Right kidney (tissue), 1 donor: Measurements from ENCODE around the gene ITSN1.

Experiments used
- DNase-seq: peaks from one replicate; pipeline ENCODE4 v3.0.0-alpha.2; 2016

The ITSN1 gene

GRCh38 chr21:33815143-33815707 is 172.9 kb downstream of the ITSN1 start:
- no peak for DNase-seq

- DNase-seq, result no peak
These were observed 173.9 kb downstream of the ITSN1 start for GRCh38 chr21:33816174-33816573.

- no peak for DNase-seq
These were observed 174.8 kb downstream of the ITSN1 start for GRCh38 chr21:33817138-33817537.

GRCh38 chr21:33817663-33818451 is 175.6 kb downstream of the ITSN1 start:
- no peak for DNase-seq

GRCh38 chr21:33820230-33820770 is 178.0 kb downstream of the ITSN1 start:
- no peak for DNase-seq

- DNase-seq, result no peak
These were observed 178.5 kb downstream of the ITSN1 start for GRCh38 chr21:33820798-33821197.

DNA sequence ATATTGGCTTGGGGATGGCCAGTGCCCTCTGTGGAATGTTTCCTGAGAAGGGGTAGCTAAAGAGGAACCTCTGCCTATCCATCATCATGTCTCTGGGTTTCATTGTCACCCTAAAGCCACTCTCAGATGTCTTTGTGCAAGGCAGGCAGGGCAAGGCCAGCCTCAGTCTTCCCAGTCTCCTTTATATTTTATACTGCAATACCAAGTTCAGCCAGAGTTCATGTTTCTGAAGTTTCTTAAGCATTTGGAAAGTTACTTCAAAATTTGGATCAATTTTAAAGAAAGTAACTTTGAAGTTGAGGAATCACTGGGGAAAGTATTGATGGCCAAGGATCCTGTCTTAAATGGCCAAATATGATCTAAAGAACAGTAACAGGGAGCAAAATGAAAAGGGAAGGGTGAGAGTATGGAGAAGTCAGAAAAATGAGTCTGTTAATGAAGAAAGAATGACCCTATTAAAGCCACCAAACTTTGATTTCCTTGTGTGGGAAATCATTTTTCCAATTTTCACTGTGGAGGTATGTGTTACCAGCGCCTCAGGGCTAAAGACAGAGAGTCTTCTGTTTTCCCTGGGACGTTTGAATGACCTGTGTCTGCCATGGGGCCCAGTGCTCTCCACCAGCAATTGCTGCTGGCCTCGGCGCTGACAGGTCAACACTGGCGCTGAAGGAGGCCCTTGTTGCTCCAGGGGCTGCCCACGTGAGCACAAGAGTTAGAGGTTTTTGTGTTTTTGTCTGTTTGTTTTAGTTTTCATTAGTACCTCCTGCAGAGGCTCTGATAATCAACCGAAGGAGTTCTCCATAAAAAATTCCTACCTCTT is 179.4 kb downstream of the ITSN1 start:
- no peak for DNase-seq

GRCh38 chr21:33824156-33824941 is 182.0 kb downstream of the ITSN1 start:
- no peak for DNase-seq

GRCh38 chr21:33825419-33825818 is 183.1 kb downstream of the ITSN1 start:
- DNase-seq, result no peak

- no peak for DNase-seq
These were observed 183.6 kb downstream of the ITSN1 start for GRCh38 chr21:33825915-33826314.

DNA sequence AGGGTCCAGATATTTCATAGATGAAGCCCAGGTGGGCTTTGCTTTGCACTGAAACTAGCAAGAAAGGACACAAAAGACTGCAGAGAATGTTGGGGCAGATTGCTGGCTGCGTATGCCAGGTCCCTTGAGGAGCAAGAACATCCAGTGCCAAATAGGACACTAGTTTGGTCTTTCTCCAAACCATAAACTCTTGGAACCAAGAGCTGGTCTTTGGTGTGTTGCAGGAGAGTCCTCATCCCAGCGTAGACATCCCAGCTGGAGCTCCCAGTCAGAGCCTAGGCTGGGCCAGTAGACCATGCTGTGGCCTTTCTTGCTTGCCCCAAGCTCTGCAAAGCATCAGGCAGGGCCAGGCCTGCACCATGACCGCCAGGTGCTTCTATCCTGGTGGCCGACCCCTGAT is 185.8 kb downstream of the ITSN1 start:
- no peak for DNase-seq

- DNase-seq, result no peak
These were observed 186.3 kb downstream of the ITSN1 start for GRCh38 chr21:33828577-33828976.

DNA sequence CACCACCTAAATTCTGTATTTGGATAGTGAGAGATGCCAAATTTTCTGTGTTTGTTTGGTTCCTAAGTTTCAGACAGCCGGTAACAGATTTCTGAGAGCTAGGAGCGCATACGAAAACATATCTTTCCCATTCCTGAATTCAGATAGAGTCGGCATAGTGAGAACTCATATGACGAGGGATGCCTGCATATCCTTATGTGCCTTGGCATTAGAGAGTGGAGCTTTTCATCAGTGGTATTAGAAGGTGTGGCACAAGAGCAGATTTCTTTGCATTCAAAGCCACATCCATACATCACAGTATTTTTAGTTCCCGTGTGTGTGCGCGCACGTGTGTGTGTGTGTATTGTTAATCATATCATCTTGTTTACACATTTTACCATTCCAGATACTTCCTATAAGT is 187.5 kb downstream of the ITSN1 start:
- DNase-seq, result no peak

- no peak for DNase-seq
These were observed 189.8 kb downstream of the ITSN1 start for GRCh38 chr21:33831962-33832659.

- DNase-seq, result no peak
These were observed 192.7 kb downstream of the ITSN1 start for GRCh38 chr21:33834801-33835500.

DNA sequence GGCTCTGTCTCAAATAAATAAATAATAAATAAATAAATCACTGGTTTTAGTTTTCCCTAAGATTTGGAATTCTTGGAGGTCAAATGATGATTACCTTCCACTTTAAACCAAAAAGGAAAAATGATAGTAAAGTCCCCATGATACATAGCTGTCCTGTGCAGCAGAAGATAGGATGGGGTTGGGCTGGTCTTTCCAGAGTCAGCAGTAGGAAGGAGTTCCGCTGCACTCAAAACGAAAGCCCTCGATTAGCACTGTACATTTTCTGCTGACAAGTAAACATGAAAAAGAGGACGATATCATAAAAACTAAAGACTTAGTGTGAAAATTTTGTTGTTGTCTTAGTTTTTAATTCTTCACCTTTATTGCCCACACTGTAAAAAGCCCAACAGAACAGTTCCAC is 193.6 kb downstream of the ITSN1 start:
- no peak for DNase-seq

DNA sequence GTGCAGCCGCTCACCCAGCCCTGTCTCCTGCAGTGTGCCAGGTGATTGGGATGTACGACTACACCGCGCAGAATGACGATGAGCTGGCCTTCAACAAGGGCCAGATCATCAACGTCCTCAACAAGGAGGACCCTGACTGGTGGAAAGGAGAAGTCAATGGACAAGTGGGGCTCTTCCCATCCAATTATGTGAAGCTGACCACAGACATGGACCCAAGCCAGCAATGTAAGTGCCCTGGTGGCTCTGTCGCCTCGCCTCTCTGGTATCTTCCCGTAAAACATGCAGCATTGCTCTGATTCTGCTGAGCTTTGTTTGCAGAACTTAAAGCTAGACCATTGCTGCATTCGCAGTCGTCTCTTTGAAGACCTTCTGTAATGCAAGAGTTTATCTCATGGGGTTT is 194.1 kb downstream of the ITSN1 start:
- no peak for DNase-seq

DNA sequence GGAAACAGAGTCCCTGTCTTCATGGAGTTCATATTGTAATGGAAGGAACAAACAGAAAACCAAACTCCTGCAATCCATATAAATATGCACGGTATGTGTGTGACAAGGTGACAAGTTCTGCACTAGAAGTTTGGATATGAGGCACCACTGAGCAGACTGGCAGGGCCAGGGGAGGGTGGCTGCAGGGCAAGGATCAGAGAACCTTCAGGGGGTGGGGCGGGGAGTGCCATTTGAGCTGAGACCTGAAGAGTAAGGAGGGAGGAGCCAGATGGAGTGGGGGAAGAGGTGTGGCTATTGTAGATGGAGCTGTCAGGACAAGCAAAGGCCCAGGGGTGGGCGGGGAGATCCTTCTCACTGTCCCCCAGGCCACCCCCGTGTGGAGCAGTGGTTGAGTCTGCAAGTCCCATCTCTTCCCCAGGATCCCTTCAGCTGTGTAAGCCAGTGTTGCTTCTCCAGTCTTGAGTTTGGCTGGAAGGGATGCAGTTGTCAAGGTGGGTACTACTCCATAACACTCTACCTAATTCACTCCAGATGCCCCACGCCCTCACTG is 196.9 kb downstream of the ITSN1 start:
- no peak for DNase-seq

DNA sequence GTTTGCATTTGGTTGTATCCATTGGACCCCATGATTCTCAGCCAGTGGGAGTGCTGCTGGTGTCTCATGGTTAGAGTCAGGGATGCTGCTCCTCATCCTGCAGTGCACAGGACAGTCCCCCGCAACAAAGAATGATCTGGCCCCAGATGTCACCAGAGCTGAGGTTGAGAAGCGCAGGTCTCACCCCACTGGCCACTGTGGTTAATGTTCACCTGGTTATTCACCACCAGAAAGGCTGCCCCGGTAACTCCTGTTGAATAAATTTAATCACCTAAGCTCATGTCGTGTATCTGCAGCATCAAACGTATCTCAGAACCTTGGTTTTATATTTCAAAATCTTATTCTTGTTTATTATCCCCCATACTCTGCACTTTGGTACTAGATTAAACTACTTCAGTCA is 197.5 kb downstream of the ITSN1 start:
- no peak for DNase-seq

DNA sequence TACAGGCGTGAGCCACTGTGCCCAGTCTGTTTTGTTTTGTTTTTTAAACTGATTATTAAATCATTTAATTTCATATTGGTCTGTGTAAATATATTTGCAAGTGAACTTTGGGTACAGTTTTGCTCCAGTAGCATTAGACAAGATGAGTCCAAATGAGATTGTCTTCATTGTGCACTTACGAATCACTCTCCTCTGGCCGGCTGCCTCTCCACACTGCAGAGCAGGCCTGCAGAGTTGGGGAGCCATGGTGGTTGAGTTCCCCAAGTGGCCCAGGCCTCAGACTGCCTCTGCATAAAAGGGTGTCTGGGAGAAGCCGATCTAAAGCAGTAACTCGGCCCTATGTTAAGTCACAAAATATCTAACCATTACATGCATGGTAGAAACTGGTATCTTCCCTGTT is 198.5 kb downstream of the ITSN1 start:
- DNase-seq, result no peak

DNA sequence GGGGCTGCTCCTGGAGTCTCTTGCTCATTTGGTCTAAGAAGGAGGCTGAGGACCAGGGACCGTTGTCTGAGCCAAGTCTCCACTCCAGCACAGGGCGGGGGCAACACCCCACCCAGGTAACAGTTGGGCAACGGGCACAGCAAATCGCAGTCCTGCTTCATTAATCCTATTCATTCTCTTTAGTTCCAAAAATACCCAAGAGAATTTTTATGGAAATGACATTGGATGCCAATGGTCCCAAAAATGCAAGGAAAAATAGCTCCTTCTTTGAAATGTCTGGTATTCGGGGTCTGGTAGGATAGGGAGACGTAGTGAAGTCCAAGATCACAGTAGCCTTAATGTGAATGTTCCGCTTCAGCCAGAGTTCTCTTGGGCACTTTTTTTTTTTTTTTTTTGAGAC is 199.3 kb downstream of the ITSN1 start:
- no peak for DNase-seq
